ENCODE results near the gene BTBD9. TPM values are rescaled to one million over a fixed set of nuclear protein-coding genes. Genes with fewer than 3 reads are reported as not detected.

The BTBD9 gene
- total RNA-seq, 2 donors from 2014 or later, result 30.1 to 45.8 TPM

DNA sequence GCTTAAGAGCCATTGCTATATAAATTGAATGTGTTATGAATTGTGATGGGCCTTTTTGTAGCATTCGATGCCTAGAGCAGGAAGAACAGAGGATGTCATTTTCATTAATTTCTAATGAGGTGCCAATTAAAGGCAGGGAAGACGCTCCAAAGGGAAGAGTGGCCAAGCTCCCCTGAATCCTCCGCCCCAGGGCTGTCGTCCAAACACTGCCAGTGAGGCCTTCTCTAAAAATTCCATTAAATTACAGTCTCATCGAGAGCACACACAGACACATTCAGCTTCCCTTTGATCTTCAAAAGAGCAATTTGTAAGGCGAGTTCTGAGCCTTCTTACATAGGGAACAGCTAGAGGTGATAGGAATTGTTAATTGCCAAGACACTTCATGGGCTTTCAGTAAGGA lies 520.2 kb downstream of the BTBD9 start:
- TF ChIP-seq, protein P1, sequence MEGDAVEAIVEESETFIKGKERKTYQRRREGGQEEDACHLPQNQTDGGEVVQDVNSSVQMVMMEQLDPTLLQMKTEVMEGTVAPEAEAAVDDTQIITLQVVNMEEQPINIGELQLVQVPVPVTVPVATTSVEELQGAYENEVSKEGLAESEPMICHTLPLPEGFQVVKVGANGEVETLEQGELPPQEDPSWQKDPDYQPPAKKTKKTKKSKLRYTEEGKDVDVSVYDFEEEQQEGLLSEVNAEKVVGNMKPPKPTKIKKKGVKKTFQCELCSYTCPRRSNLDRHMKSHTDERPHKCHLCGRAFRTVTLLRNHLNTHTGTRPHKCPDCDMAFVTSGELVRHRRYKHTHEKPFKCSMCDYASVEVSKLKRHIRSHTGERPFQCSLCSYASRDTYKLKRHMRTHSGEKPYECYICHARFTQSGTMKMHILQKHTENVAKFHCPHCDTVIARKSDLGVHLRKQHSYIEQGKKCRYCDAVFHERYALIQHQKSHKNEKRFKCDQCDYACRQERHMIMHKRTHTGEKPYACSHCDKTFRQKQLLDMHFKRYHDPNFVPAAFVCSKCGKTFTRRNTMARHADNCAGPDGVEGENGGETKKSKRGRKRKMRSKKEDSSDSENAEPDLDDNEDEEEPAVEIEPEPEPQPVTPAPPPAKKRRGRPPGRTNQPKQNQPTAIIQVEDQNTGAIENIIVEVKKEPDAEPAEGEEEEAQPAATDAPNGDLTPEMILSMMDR (IDR thresholded peaks at IDR 0.05), result no peak
- Histone ChIP-seq H3K27me3 (replicated peaks; ENCODE audit: insufficient read depth) (no peaks in the 10 kb centered on the region), H3K4me3 (no peak overlapping the region), H3K9me3 (no peaks in the 10 kb centered on the region), H3K4me1 (ENCODE audit: control insufficient read depth in 1 of 2, low read depth in 2 of 2) (no peaks in the 10 kb centered on the region), H3K36me3 (peaks cover 5% of the 10 kb centered on the region), H3K27ac (no peak overlapping the region)
- ATAC-seq (ENCODE audit: insufficient number of reproducible peaks, low FRiP score, low read depth) (no peak), DNase-seq (ENCODE audit: low spot score) (no peak)

- no peak for DNase-seq (ENCODE audit: low spot score)
- Histone ChIP-seq H3K9me3 (no peaks in the 10 kb centered on the region), H3K27ac (no peak overlapping the region), H3K4me1 (ENCODE audit: control insufficient read depth in 1 of 2, low read depth in 2 of 2) (no peaks in the 10 kb centered on the region), H3K36me3 (peaks cover 5% of the 10 kb centered on the region), H3K4me3 (no peak overlapping the region), H3K27me3 (replicated peaks; ENCODE audit: insufficient read depth) (no peaks in the 10 kb centered on the region)
- TF ChIP-seq, protein P1 (IDR thresholded peaks at IDR 0.05), result no peak
- ATAC-seq (ENCODE audit: insufficient number of reproducible peaks, low FRiP score, low read depth), result no peak
These were observed 520.9 kb downstream of the BTBD9 start for GRCh38 chr6:38118791-38119365.

Other genes starting within 250 kb of the BTBD9 start
- 10 to 100 TPM; 47.7 to 63.1 TPM for gene GLO1, start 63.2 kb upstream of the BTBD9 start, total RNA-seq
- under 1 TPM in 1 of 2 donors, not detected in 1; 0.14 TPM for gene DNAH8, start 75.4 kb upstream of the BTBD9 start, total RNA-seq

Measured in thoracic aorta (tissue), 2 donors.